ENCODE data around the gene MORN4.

The MORN4 gene

DNA sequence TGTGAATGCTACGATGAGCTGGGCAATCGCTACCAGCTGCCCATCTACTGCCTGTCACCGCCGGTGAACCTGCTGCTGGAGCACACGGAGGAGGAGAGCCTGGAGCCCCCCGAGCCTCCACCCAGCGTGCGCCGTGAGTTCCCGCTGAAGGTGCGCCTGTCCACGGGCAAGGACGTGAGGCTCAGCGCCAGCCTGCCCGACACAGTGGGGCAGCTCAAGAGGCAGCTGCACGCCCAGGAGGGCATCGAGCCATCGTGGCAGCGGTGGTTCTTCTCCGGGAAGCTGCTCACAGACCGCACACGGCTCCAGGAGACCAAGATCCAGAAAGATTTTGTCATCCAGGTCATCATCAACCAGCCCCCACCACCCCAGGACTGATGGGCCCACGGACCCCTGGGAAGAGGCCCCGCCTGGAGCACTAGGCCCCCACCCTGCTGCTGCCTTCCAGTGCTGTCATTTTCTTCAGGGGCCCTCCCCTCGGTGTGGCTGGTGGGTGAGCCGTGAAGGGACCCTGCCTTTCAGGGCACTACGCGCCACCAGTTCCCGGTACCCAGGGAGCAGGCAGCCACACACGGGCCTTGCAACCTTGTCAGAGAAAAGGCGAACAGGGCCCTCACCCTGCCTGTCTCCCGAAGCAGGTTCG lies 63.0 kb downstream of the MORN4 start:
- Histone ChIP-seq H3K4me3 (ENCODE audit: low read length) (no peak overlapping the region), H3K27ac (ENCODE audit: low read length) (no peak overlapping the region), H3K27me3 (ENCODE audit: control insufficient read depth, insufficient read depth, low read length) (no peaks in the 10 kb centered on the region), H3K4me1 (ENCODE audit: control insufficient read depth, low read depth, low read length) (no peaks in the 10 kb centered on the region), H3K36me3 (ENCODE audit: control insufficient read depth, low read depth, low read length) (no peaks in the 10 kb centered on the region), H3K9ac (ENCODE audit: low read length) (no peak overlapping the region), H3K9me3 (ENCODE audit: control insufficient read depth, low read depth, low read length) (no peaks in the 10 kb centered on the region)

GRCh38 chr10:97567891-97568290 lies 65.4 kb downstream of the MORN4 start:
- Histone ChIP-seq H3K27ac (ENCODE audit: low read length) (no peak overlapping the region), H3K27me3 (ENCODE audit: control insufficient read depth, insufficient read depth, low read length) (no peaks in the 10 kb centered on the region), H3K36me3 (ENCODE audit: control insufficient read depth, low read depth, low read length) (no peaks in the 10 kb centered on the region), H3K9ac (ENCODE audit: low read length) (no peak overlapping the region), H3K4me3 (ENCODE audit: low read length) (no peak overlapping the region), H3K9me3 (ENCODE audit: control insufficient read depth, low read depth, low read length) (no peaks in the 10 kb centered on the region), H3K4me1 (ENCODE audit: control insufficient read depth, low read depth, low read length) (no peaks in the 10 kb centered on the region)

DNA sequence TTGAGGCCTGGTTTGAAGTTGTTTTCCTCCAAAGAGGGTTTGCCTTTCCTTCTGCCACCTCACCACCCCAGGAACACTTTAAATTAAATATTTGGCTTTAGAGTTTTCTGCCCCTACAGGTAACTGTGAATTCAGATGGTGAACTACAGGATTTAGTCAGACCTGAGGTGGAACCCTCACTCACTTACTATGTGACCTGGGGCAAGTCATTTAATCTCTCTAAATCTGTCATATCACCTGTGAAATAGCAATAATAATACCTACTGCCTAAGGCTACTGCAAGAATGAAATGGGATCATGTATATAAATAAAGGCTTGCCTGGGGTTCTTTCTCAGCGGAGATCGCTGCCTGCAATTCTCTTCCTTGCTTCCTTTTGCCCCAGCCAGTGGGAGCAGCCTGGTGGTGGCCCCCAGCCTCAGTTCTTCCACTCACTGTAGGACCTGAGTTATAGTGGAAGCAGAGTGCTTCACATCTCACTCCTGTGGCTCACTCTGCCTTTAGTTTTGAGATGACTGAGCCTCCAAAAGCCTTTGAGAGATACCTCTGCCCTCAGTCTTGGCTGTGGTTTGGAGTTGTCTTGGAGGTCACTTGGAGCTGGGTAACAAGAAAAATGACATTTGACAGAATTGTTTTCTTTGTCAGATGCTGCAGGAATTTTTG lies 66.8 kb downstream of the MORN4 start:
- H3K36me3 ChIP-seq (ENCODE audit: control insufficient read depth, low read depth, low read length): no peaks in the 10 kb centered on the region
- no peaks in the 10 kb centered on the region for H3K27me3 ChIP-seq (ENCODE audit: control insufficient read depth, insufficient read depth, low read length)
- no peak overlapping the region for H3K27ac ChIP-seq (ENCODE audit: low read length)

GRCh38 chr10:97564776-97565175 lies 68.5 kb downstream of the MORN4 start:
- Histone ChIP-seq H3K36me3 (ENCODE audit: control insufficient read depth, low read depth, low read length) (no peaks in the 10 kb centered on the region), H3K4me1 (ENCODE audit: control insufficient read depth, low read depth, low read length) (no peaks in the 10 kb centered on the region), H3K4me3 (ENCODE audit: low read length) (no peak overlapping the region), H3K27me3 (ENCODE audit: control insufficient read depth, insufficient read depth, low read length) (no peaks in the 10 kb centered on the region), H3K9ac (ENCODE audit: low read length) (no peak overlapping the region), H3K9me3 (ENCODE audit: control insufficient read depth, low read depth, low read length) (no peaks in the 10 kb centered on the region), H3K27ac (ENCODE audit: low read length) (no peak overlapping the region)

More for the DNA sequence above, 66.8 kb downstream of the MORN4 start:
- Histone ChIP-seq H3K4me3 (ENCODE audit: low read length) (no peak overlapping the region), H3K9me3 (ENCODE audit: control insufficient read depth, low read depth, low read length) (no peaks in the 10 kb centered on the region), H3K9ac (ENCODE audit: low read length) (no peak overlapping the region), H3K4me1 (ENCODE audit: control insufficient read depth, low read depth, low read length) (no peaks in the 10 kb centered on the region)

All from iPS-18a (cell line).